Neural cell (in vitro differentiated cells): ENCODE measurements around the gene IFNL3. TPM values are rescaled to one million over a fixed set of nuclear protein-coding genes. Genes with fewer than 3 reads are reported as not detected.
"Not testable (repeated sequence)": the region's sequence is repeated elsewhere in the genome, so short reads cannot be mapped to it uniquely, and the experiment has no call there.

ENCODE experiments used
- H2AFZ ChIP-seq: fragments of 200-600, 300-800 bp; sonication (generic), shearing (Covaris generic); 2 replicates; pipeline ENCODE4 v1.6.0; 2014; ENCODE audit warnings: low read depth, mild to moderate bottlenecking, antibody characterized with exemption, low read length, moderate library complexity
- H3F3A ChIP-seq: fragments of 200-600 bp; shearing (Covaris generic); 2 replicates; pipeline ENCODE4 v1.6.1; 2016; ENCODE audit warnings: mild to moderate bottlenecking, moderate library complexity, mixed read lengths, antibody characterized with exemption, low read length; ENCODE audit not compliant: insufficient read depth, poor library complexity, severe bottlenecking
- H3K27ac ChIP-seq: fragments of 200-600, 300-800 bp; sonication (generic), shearing (Covaris generic); 2 replicates; pipeline ENCODE4 v1.5.1; 2014; ENCODE audit warnings: mild to moderate bottlenecking, low read length, moderate library complexity
- H3K27me3 ChIP-seq: fragments of 300-800, 200-600 bp; sonication (generic), shearing (Covaris generic); 2 replicates; pipeline ENCODE4 v1.6.0; 2014; ENCODE audit warnings: mild to moderate bottlenecking, low read depth, low read length, moderate library complexity; ENCODE audit not compliant: insufficient read depth
- H3K36me3 ChIP-seq: fragments of 300-800, 200-600 bp; sonication (generic), shearing (Covaris generic); 2 replicates; pipeline ENCODE4 v1.5.1; 2014; ENCODE audit warnings: mild to moderate bottlenecking, antibody characterized with exemption, low read length, moderate library complexity; ENCODE audit not compliant: insufficient read depth
- H3K4me2 ChIP-seq: fragments of 300-800, 200-600 bp; sonication (generic), shearing (Covaris generic); 2 replicates; pipeline ENCODE4 v1.6.0; 2014; ENCODE audit warnings: mild to moderate bottlenecking, low read length
- H3K4me3 ChIP-seq: fragments of 300-800, 200-600 bp; sonication (generic), shearing (Covaris generic); 2 replicates; pipeline ENCODE4 v1.5.1; 2014; ENCODE audit warnings: mild to moderate bottlenecking, low read length, moderate library complexity
- H3K79me2 ChIP-seq: fragments of 200-600 bp; shearing (Covaris generic); replicated peaks from 2 replicates; pipeline ENCODE4 v1.6.0; 2014; ENCODE audit warnings: mild to moderate bottlenecking, low read length, moderate library complexity; ENCODE audit not compliant: insufficient read depth
- H3K9ac ChIP-seq: fragments of 300-800, 200-600 bp; sonication (generic), shearing (Covaris generic); 2 replicates; pipeline ENCODE4 v1.6.1; 2016; ENCODE audit warnings: mild to moderate bottlenecking, low read length, mixed read lengths
- H3K9me2 ChIP-seq: fragments of 200-600 bp; shearing (Covaris generic); 2 replicates; pipeline ENCODE4 v1.6.1; 2016; ENCODE audit warnings: mild to moderate bottlenecking, low read length, mixed read lengths; ENCODE audit not compliant: insufficient read depth
- H3K9me3 ChIP-seq: fragments of 200-600, 300-800 bp; sonication (generic), shearing (Covaris generic); 2 replicates; pipeline ENCODE4 v1.6.1; 2016; ENCODE audit warnings: mild to moderate bottlenecking, mixed run types, low read length, moderate library complexity, mixed read lengths
- H4K20me1 ChIP-seq: fragments of 200-600 bp; shearing (Covaris generic); 2 replicates; pipeline ENCODE4 v1.6.1; 2016; ENCODE audit warnings: mild to moderate bottlenecking, mixed run types; ENCODE audit not compliant: insufficient read depth
- EP300 ChIP-seq: fragments of 450-650 bp; conservative IDR thresholded peaks from 2 replicates; pipeline ENCODE4 v1.6.1; 2014; ENCODE audit warnings: antibody characterized with exemption, mild to moderate bottlenecking, moderate library complexity; ENCODE audit not compliant: poor library complexity, severe bottlenecking
- EZH2 ChIP-seq: fragments of 200-600, 300-800 bp; shearing (Covaris generic), sonication (generic); IDR thresholded peaks from 2 replicates; pipeline ENCODE4 v1.6.1; 2014; ENCODE audit warnings: antibody characterized with exemption, low read length, borderline replicate concordance, mild to moderate bottlenecking; ENCODE audit not compliant: insufficient read depth, poor library complexity, severe bottlenecking
- MXI1 ChIP-seq: fragments of 450-650 bp; conservative IDR thresholded peaks from 2 replicates; pipeline ENCODE4 v1.6.1; 2014; ENCODE audit warnings: antibody characterized with exemption, mild to moderate bottlenecking; ENCODE audit not compliant: poor library complexity, severe bottlenecking
- POLR2AphosphoS5 ChIP-seq: IDR thresholded peaks from 2 replicates; pipeline ENCODE4 v1.6.1; 2012
- RAD21 ChIP-seq: fragments of 450-650 bp; conservative IDR thresholded peaks from 2 replicates; pipeline ENCODE4 v1.6.1; 2014; ENCODE audit warnings: antibody characterized with exemption, mild to moderate bottlenecking, moderate library complexity
- SMC3 ChIP-seq: fragments of 450-650 bp; conservative IDR thresholded peaks from 2 replicates; pipeline ENCODE4 v1.6.1; 2014; ENCODE audit warnings: antibody characterized with exemption, mild to moderate bottlenecking, moderate library complexity; ENCODE audit not compliant: poor library complexity
- TAF1 ChIP-seq: IDR thresholded peaks from 2 replicates; pipeline ENCODE4 v1.6.1; 2012; ENCODE audit warnings: low read depth
- polyA plus RNA-seq: library from polyadenylated mRNA; depleted of rRNA; stranded (reverse); fragments of >200 nt; gene quantifications from 2 replicates; pipeline ENCODE4 v1.2.3, GENCODE V29; 2014
- TF ChIP-seq, protein P1 (sequence below): IDR thresholded peaks from 2 replicates; pipeline ENCODE4 v1.6.1; 2012; ENCODE audit warnings: borderline replicate concordance
- TF ChIP-seq, protein P2 (sequence below): fragments of 450-650 bp; IDR thresholded peaks from 2 replicates; pipeline ENCODE4 v1.5.1; 2014; ENCODE audit warnings: antibody characterized with exemption, mild to moderate bottlenecking, moderate library complexity; ENCODE audit not compliant: poor library complexity, severe bottlenecking

The IFNL3 gene
- polyA plus RNA-seq, 1 donor from 2014 or later, result not detected

DNA sequence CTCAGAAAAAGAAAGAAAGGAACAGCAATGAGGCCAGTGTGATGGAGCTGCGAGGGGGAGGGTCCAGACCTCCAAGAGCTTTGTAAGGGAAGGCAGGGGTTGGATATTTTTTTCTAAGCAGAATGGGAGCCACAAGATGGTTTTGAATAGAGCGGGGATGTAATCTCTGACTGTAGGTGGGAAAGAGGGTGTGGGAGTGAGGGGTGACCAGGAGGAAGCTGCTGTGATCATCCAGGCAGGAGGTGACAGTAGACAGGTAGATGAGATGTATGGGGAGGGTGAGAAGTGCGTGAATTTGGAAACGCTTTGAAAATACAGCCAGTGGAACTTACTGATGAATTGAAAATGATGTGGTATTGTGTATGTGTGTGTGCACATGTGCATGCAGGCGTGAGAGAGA, 30.8 kb upstream of the IFNL3 start:
- Histone ChIP-seq H3K27me3 (no peaks in the 10 kb centered on the region), H3K4me3 (no peak overlapping the region), H4K20me1 (no peaks in the 10 kb centered on the region), H3K79me2 (no peaks in the 10 kb centered on the region), H3K4me2 (no peak overlapping the region), H3K9ac (no peak overlapping the region), H3K9me2 (no peaks in the 10 kb centered on the region), H2AFZ (no peak overlapping the region), H3K27ac (no peak overlapping the region), H3K9me3 (no peaks in the 10 kb centered on the region), H3K36me3 (no peaks in the 10 kb centered on the region), H3F3A (no peaks in the 10 kb centered on the region)
- TF ChIP-seq, protein P1, sequence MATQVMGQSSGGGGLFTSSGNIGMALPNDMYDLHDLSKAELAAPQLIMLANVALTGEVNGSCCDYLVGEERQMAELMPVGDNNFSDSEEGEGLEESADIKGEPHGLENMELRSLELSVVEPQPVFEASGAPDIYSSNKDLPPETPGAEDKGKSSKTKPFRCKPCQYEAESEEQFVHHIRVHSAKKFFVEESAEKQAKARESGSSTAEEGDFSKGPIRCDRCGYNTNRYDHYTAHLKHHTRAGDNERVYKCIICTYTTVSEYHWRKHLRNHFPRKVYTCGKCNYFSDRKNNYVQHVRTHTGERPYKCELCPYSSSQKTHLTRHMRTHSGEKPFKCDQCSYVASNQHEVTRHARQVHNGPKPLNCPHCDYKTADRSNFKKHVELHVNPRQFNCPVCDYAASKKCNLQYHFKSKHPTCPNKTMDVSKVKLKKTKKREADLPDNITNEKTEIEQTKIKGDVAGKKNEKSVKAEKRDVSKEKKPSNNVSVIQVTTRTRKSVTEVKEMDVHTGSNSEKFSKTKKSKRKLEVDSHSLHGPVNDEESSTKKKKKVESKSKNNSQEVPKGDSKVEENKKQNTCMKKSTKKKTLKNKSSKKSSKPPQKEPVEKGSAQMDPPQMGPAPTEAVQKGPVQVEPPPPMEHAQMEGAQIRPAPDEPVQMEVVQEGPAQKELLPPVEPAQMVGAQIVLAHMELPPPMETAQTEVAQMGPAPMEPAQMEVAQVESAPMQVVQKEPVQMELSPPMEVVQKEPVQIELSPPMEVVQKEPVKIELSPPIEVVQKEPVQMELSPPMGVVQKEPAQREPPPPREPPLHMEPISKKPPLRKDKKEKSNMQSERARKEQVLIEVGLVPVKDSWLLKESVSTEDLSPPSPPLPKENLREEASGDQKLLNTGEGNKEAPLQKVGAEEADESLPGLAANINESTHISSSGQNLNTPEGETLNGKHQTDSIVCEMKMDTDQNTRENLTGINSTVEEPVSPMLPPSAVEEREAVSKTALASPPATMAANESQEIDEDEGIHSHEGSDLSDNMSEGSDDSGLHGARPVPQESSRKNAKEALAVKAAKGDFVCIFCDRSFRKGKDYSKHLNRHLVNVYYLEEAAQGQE, result no peak
- TF ChIP-seq, protein P2, sequence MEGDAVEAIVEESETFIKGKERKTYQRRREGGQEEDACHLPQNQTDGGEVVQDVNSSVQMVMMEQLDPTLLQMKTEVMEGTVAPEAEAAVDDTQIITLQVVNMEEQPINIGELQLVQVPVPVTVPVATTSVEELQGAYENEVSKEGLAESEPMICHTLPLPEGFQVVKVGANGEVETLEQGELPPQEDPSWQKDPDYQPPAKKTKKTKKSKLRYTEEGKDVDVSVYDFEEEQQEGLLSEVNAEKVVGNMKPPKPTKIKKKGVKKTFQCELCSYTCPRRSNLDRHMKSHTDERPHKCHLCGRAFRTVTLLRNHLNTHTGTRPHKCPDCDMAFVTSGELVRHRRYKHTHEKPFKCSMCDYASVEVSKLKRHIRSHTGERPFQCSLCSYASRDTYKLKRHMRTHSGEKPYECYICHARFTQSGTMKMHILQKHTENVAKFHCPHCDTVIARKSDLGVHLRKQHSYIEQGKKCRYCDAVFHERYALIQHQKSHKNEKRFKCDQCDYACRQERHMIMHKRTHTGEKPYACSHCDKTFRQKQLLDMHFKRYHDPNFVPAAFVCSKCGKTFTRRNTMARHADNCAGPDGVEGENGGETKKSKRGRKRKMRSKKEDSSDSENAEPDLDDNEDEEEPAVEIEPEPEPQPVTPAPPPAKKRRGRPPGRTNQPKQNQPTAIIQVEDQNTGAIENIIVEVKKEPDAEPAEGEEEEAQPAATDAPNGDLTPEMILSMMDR, result no peak
- TF ChIP-seq SMC3 (no peak), TAF1 (no peak), MXI1 (no peak), EP300 (no peak), RAD21 (no peak), POLR2AphosphoS5 (no peak), EZH2 (no peak)

DNA sequence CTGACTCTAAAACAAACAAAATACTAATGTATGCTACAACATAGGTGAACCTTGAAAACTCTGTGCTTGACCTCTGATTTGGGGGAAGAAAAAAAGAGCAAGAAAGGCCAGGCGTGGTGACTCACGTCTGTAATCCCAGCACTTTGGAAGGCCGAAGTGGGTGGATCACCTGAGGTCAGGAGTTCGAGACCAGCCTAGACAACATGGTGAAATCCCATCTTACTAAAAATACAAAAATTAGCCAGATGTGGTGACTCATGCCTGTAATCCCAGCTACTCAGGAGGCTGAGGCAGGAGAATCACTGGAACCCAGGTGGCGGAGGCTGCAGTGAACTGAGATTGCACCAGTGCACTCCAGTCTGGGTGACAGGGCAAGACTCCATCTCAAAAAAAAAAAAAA, 29.1 kb upstream of the IFNL3 start:
- not testable (repeated sequence) for H3K9ac ChIP-seq, H3K9me3 ChIP-seq, H3F3A ChIP-seq, H3K4me3 ChIP-seq, H2AFZ ChIP-seq, H3K79me2 ChIP-seq, H3K27me3 ChIP-seq, H3K4me2 ChIP-seq, H4K20me1 ChIP-seq, H3K9me2 ChIP-seq, H3K36me3 ChIP-seq, H3K27ac ChIP-seq
